ENCODE results near the gene SSBP3.

Gene SSBP3

DNA sequence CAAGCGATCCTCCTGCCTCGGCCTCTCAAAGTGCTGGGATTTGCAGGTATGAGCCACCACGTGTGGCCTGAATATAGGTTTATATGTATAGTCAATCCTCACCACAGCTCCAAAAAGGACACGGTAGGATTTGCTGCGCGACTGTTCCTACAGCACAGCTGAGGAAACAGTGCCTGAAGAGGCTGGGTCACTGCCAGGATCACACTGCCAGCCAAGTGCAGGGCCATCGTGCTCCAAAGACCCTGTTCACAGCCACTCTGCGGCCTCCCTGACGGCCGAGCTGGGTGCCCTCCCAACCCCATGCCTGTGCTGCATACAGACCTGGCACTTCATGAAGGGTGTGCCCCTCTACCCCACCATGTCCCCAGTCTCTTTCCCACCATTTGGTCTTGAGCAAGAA lies 134.9 kb downstream of the SSBP3 start:
- no peak for DNase-seq (ENCODE audit: low spot score)
- in situ Hi-C loops (cut with MboI; ENCODE audit: low pct_unique_long_range_greater_than_20kb, low sequenced_read_pairs, unreplicated experiment) = no loop called here
- TF ChIP-seq, protein P1, sequence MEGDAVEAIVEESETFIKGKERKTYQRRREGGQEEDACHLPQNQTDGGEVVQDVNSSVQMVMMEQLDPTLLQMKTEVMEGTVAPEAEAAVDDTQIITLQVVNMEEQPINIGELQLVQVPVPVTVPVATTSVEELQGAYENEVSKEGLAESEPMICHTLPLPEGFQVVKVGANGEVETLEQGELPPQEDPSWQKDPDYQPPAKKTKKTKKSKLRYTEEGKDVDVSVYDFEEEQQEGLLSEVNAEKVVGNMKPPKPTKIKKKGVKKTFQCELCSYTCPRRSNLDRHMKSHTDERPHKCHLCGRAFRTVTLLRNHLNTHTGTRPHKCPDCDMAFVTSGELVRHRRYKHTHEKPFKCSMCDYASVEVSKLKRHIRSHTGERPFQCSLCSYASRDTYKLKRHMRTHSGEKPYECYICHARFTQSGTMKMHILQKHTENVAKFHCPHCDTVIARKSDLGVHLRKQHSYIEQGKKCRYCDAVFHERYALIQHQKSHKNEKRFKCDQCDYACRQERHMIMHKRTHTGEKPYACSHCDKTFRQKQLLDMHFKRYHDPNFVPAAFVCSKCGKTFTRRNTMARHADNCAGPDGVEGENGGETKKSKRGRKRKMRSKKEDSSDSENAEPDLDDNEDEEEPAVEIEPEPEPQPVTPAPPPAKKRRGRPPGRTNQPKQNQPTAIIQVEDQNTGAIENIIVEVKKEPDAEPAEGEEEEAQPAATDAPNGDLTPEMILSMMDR (IDR thresholded peaks at IDR 0.05; ENCODE audit: extremely low read depth, insufficient read depth, missing control alignments) = no peak

DNA sequence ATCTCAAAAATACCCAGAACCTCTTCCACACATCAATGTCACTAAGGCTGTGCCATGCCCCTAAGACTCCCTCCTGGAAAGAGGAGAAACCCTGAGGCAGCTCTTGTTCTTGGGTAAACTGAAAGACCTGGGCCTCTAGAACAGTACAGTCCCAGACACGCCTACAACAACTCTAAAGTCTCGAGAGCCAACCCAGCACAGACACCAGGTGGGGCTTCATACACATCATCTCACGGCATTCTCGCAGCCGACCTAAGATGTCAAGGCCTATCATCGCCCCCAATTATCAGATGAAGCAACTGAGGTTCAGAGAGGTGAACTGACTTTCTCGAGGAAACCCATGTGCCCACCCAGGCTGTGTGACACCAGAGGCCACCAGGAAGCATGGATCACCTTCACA lies 135.7 kb downstream of the SSBP3 start:
- in situ Hi-C loops (cut with MboI; ENCODE audit: low pct_unique_long_range_greater_than_20kb, low sequenced_read_pairs, unreplicated experiment) = no loop called here
- TF ChIP-seq, protein P1 (IDR thresholded peaks at IDR 0.05; ENCODE audit: extremely low read depth, insufficient read depth, missing control alignments) = no peak
- DNase-seq (ENCODE audit: low spot score) = no peak

DNA sequence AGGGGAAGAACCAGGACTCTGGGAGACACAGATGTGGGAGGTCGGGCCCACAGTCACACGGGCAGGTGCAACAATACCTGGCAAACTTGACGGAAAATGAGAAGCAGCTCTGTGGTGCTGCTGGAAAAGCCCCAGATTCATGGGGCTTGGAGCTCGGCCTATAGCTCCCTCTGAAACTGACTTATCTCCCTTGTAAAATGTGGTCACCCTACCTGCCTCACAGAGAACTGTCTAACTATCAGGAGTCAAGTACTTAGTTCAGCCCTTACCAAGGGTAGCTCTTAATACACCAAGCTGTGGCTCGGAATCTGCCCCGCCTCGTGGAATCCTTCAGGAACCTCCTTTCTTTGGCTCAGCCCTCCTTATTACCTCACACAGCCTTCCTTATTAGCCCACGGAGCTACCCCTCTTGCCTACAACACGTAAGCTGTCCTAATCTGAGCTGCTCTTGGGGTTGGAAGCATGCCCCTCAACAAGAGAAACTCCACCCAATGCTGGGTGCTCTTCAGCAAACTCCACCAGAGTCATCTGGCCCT lies 137.4 kb downstream of the SSBP3 start:
- in situ Hi-C loops (cut with MboI; ENCODE audit: low pct_unique_long_range_greater_than_20kb, low sequenced_read_pairs, unreplicated experiment) = no loop called here
- DNase-seq (ENCODE audit: low spot score) = no peak
- TF ChIP-seq, protein P1 (IDR thresholded peaks at IDR 0.05; ENCODE audit: extremely low read depth, insufficient read depth, missing control alignments) = no peak

DNA sequence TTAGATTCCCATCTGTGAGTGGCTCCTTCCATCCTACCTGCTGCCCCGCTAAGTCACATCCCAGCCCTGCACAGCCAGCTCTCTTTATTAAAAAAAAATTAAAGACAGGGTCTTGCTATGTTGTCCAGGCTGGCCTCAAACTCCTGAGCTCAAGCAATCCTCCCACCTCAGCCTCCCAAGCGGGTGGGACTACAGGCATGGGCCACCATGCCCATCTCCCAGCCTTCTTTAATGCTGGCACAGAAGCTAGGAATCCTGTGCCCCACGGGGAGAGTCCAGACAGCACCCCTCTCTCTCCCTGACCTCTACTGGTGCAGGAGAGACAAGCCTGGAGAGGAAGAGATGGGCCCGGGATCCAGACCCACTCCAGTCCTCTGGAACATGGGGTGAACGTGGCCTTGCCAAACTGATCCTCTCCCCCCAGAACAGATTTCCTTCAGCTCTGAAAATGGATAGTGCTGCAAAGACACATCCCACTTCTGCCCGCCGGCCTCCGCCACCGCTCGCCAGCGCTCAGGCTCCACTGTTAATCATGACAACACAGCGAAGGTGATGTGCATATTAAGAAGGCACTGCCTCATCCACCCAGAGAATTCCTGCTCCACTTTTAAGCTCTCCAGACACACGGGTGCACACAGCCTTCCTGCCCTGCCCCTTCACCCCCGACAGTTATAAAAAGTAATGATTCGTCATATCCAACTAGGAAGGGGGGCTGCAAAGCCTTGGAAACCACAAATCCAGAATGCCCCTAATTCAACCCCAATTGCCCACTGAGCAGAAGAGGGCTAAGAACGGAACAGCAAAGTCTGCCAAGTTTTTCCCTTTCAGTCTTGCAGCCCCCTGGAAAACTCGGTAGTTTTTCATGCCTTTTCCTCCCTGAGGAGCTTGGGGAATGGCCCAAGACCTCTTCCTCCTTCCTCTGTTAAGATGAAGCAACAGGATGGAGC lies 138.1 kb downstream of the SSBP3 start:
- TF ChIP-seq, protein P1 (IDR thresholded peaks at IDR 0.05; ENCODE audit: extremely low read depth, insufficient read depth, missing control alignments) = no peak
- DNase-seq (ENCODE audit: low spot score) = no peak
- in situ Hi-C loops (cut with MboI; ENCODE audit: low pct_unique_long_range_greater_than_20kb, low sequenced_read_pairs, unreplicated experiment) = no loop called here

DNA sequence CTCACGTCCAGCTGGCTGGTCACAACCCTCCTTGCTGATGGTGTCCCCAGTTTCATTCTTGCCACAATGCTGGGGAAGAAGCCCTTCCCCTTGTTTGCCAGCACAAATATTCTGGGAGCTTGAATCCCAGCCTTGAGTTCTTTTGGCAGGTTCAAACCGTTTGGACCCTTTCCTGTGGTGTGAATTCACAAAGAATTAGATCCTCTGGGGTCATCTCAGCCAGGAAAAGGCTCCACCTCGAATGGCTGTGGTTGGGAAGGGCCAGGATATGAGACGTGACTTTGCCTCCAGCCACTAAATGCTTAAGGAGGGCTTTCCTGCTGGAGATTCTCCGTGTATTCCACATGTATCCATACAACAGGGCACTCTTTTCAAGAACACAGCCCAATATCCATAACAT lies 139.3 kb downstream of the SSBP3 start:
- no peak for DNase-seq (ENCODE audit: low spot score)
- in situ Hi-C loops (cut with MboI; ENCODE audit: low pct_unique_long_range_greater_than_20kb, low sequenced_read_pairs, unreplicated experiment) = no loop called here
- TF ChIP-seq, protein P1 (IDR thresholded peaks at IDR 0.05; ENCODE audit: extremely low read depth, insufficient read depth, missing control alignments) = no peak

DNA sequence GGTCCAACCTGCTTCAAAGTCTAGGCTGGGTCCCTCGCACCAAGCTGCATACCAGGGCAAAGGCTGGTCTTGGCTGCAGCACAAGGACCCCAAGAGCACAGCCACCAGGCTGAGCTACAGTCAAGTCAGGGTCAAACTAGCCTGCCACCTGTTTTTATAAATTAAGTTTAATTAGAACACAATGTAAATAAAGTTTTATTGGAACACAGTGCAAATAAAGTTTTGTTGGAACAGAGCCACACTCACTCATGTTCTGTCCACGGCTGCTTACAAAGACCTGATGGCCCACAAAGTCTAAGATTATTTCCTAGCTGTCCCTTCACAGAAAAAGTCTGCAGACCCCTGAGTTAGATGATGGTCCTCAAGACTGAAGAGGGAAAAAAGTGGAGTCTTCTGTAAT lies 140.0 kb downstream of the SSBP3 start:
- TF ChIP-seq, protein P1 (IDR thresholded peaks at IDR 0.05; ENCODE audit: extremely low read depth, insufficient read depth, missing control alignments) = no peak
- in situ Hi-C loops (cut with MboI; ENCODE audit: low pct_unique_long_range_greater_than_20kb, low sequenced_read_pairs, unreplicated experiment) = no loop called here

More for the DNA sequence above, 140.0 kb downstream of the SSBP3 start:
- DNase-seq (ENCODE audit: low spot score) = no peak

Measured in GM13977 (cell line).